ENCODE data around the gene IL3. TPM values are rescaled to one million over a fixed set of nuclear protein-coding genes. Genes with fewer than 3 reads are reported as not detected.
A peak's percentile ranks its signal among the peaks of the same experiment; 100 is the strongest.

Gene IL3
- total and polyA plus RNA-seq, 9 of the 15 experiments (the other 6 are each of a cell fraction or from before 2014, with no cell fraction given) = not detected

DNA sequence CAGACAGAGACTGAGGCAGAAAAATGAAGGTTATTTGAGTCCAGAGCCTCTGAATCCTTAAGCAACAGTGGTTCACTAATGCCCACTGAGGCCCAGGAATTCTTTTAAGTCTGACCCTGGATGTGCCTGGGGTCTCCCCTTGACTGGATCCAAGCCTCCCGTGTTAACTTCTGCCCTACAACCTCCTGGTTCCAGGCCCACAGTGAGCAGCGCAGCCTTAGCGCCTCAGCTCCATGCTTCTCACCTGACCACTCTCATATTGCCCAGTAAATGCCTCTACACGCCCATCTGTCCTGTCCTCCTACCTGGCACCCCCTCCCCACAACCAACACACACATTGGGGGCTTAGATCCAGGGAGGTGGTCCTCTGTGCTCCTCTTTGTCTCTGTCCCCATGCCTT is 6.4 kb downstream of the IL3 start:
- Histone ChIP-seq H3K4me1 (replicated peaks in 1 of 2; ENCODE audit: control insufficient read depth in 2 of 2, insufficient read depth in 2 of 2, low read length in 2 of 2) (peaks cover 28 to 41% of the 10 kb centered on the region in 2 experiments), H4K20me1 (replicated peaks; ENCODE audit: control insufficient read depth, insufficient read depth, low read length) (no peaks in the 10 kb centered on the region), H3K27ac (ENCODE audit: extremely low read depth, low read depth, low read length) (no peak overlapping the region), H3K9ac (ENCODE audit: insufficient read depth in 1 of 2, low read depth in 2 of 2, low read length in 2 of 2) (peak overlapping the region in 1 of 2 experiments; percentile 47; a peak in 2 of 4 replicates), H3K9me1 (ENCODE audit: control insufficient read depth, insufficient read depth, low read length) (no peaks in the 10 kb centered on the region), H3K4me2 (ENCODE audit: insufficient read depth, low read length) (no peak overlapping the region), H3K9me3 (replicated peaks; ENCODE audit: control insufficient read depth, insufficient read depth, low read depth, low read length) (no peaks in the 10 kb centered on the region), H3K79me2 (ENCODE audit: control insufficient read depth, insufficient read depth, low read length) (no peaks in the 10 kb centered on the region), H3K36me3 (ENCODE audit: control insufficient read depth, insufficient read depth, low read length) (no peaks in the 10 kb centered on the region), H3K4me3 (no peak overlapping the region), H2AFZ (ENCODE audit: low read depth, low read length) (no peak overlapping the region), H3K27me3 (ENCODE audit: control insufficient read depth in 2 of 2, insufficient read depth in 2 of 2, low read length in 2 of 2) (no peaks in the 10 kb centered on the region)
- CTCF ChIA-PET (ENCODE audit: low intra/inter-chr PET ratio) = interaction anchor here (0.6 to 3.4 kb wide), 3 partner anchors 43 to 435 kb away, joined by 3 to 20 read pairs (median 3); no protein-coding TSS in a partner anchor
- POLR2A ChIA-PET = interaction anchor here (0.7 kb wide), 1 partner anchor 288 kb away, joined by 4 read pairs; no protein-coding TSS in a partner anchor
- intact Hi-C loops (cut with micrococcal nuclease) = loop anchor here (5.0 to 10.0 kb wide), 2 partner anchors 170 to 318 kb away; no protein-coding TSS in a partner anchor
- WGBS (ENCODE audit: insufficient coverage, low coverage, missing lambda C conversion rate) = 68% methylated on average over 4 of the region's 4 CpGs
- FAIRE-seq (peak; percentile 11), DNase-seq (ENCODE audit: extremely low read depth in 1 of 4, low spot score in 3 of 4) (no peak), ATAC-seq (no peak)
- TF ChIP-seq, protein P1, sequence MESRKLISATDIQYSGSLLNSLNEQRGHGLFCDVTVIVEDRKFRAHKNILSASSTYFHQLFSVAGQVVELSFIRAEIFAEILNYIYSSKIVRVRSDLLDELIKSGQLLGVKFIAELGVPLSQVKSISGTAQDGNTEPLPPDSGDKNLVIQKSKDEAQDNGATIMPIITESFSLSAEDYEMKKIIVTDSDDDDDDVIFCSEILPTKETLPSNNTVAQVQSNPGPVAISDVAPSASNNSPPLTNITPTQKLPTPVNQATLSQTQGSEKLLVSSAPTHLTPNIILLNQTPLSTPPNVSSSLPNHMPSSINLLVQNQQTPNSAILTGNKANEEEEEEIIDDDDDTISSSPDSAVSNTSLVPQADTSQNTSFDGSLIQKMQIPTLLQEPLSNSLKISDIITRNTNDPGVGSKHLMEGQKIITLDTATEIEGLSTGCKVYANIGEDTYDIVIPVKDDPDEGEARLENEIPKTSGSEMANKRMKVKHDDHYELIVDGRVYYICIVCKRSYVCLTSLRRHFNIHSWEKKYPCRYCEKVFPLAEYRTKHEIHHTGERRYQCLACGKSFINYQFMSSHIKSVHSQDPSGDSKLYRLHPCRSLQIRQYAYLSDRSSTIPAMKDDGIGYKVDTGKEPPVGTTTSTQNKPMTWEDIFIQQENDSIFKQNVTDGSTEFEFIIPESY (CRISPR knock-in tag; IDR thresholded peaks at IDR 0.05) = 0 out of 2 replicates have a peak, but pooled peaks have one; percentile 36
- no peak for TF ChIP-seq SMAD1 (IDR thresholded peaks at IDR 0.05; ENCODE audit: low read depth, low read length, partially characterized antibody)
- BruUV-seq (replicated peaks) = no TSS peak
- in situ Hi-C loops (cut with MboI) = loop anchor here (5.0 to 25.0 kb wide), 4 partner anchors 110 to 430 kb away; no protein-coding TSS in a partner anchor

Data from K562 (cell line).